ENCODE measurements around the gene GRHPR. TPM values are rescaled to one million over a fixed set of nuclear protein-coding genes. Genes with fewer than 3 reads are reported as not detected.

GRHPR gene
- total and polyA plus RNA-seq, 2 of the 4 experiments (the other 2 are of a cell fraction), result 182 to 191 TPM

GRCh38 chr9:37410354-37410861, 12.1 kb upstream of the GRHPR start:
- ChIA-PET CTCF (no interaction called here), POLR2A (ENCODE audit: unreplicated experiment) (no interaction called here)
- BruUV-seq (replicated peaks), result no TSS peak
- Histone ChIP-seq H3K4me2 (ENCODE audit: low read depth, low read length) (no peak overlapping the region), H3K4me3 (ENCODE audit: insufficient read depth, low read depth, low read length) (no peak overlapping the region), H3K36me3 (ENCODE audit: control insufficient read depth, insufficient read depth, low read length) (no peaks in the 10 kb centered on the region), H3K9ac (ENCODE audit: low read depth, low read length) (no peak overlapping the region), H3K18ac (ENCODE audit: low read depth, low read length) (no peak overlapping the region), H2AK5ac (ENCODE audit: low read depth, low read length) (no peak overlapping the region), H2AK9ac (replicated peaks; ENCODE audit: low read depth, low read length, poor library complexity) (no peak overlapping the region), H2BK15ac (ENCODE audit: low read depth, low read length) (no peak overlapping the region), H3K9me3 (ENCODE audit: control insufficient read depth, insufficient read depth, low read length) (no peaks in the 10 kb centered on the region), H3K9me1 (ENCODE audit: insufficient read depth, low read length) (peaks cover 3% of the 10 kb centered on the region; the same call in 1 of the 2 replicates), H3K4ac (ENCODE audit: low read depth, low read length) (no peak overlapping the region), H2BK20ac (ENCODE audit: low read depth, low read length) (no peak overlapping the region), H2BK120ac (ENCODE audit: low read depth, low read length) (no peak overlapping the region), H4K20me1 (ENCODE audit: insufficient read depth, low read length) (no peaks in the 10 kb centered on the region), H3K27ac (ENCODE audit: insufficient read depth, low read length) (no peak overlapping the region), H2AFZ (replicated peaks; ENCODE audit: low read length, poor library complexity) (no peak overlapping the region), H3K4me1 (ENCODE audit: control insufficient read depth, insufficient read depth, low read length) (peaks cover 2% of the 10 kb centered on the region; the same call in 1 of the 2 replicates), H3K56ac (ENCODE audit: extremely low read depth, insufficient read depth, low read length) (no peak overlapping the region), H3K79me1 (ENCODE audit: low read depth in 1 of 2, low read length in 2 of 2) (no peaks in the 10 kb centered on the region), H2BK5ac (ENCODE audit: low read depth, low read length, poor library complexity, severe bottlenecking) (no peak overlapping the region), H4K91ac (ENCODE audit: insufficient read depth, low read depth, low read length) (no peak overlapping the region), H3K23ac (ENCODE audit: low read depth, low read length) (no peak overlapping the region), H3K14ac (replicated peaks; ENCODE audit: low read depth, low read length) (no peak overlapping the region), H4K5ac (ENCODE audit: low read depth, low read length) (no peak overlapping the region), H3K27me3 (ENCODE audit: control insufficient read depth, insufficient read depth, low read length) (peaks cover 2% of the 10 kb centered on the region), H4K8ac (ENCODE audit: low read depth in 2 of 2, low read length in 2 of 2) (no peak overlapping the region)
- dilution Hi-C loops (cut with HindIII; ENCODE audit: low sequenced_read_pairs, unreplicated experiment) (no loop called here), intact Hi-C loops (cut with micrococcal nuclease) (loop anchor here (5.0 kb wide), 1 partner anchor 538 kb away; no protein-coding TSS in a partner anchor), in situ Hi-C loops (cut with MboI; ENCODE audit: low sequenced_read_pairs) (no loop called here)
- no peak for TF ChIP-seq SMC3 (IDR thresholded peaks at IDR 0.05; ENCODE audit: low read depth, low read length)
- no peak for TF ChIP-seq POLR2A (IDR thresholded peaks at IDR 0.05; ENCODE audit: low read depth, low read length)
- DNase-seq, result no peak
- ATAC-seq (ENCODE audit: low read depth), result no peak
- 73% methylated on average over 3 of the region's 9 CpGs; no CpG with 5 or more reads in 1 of the 2 experiments for WGBS, 2 experiments (ENCODE audit: extremely low coverage in 2 of 2, insufficient read length in 1 of 2)
